Stomach (tissue), 4 donors: ENCODE results near the gene DPCD.

Source experiments
- POLR2A ChIP-seq, 4 donors: fragments of 450-650 bp; IDR thresholded peaks; one replicate each; pipeline ENCODE4 v1.6.1; 2016; ENCODE audit warnings: antibody characterized with exemption in 4 of 4, control low read depth in 2 of 4, mild to moderate bottlenecking in 1 of 4, moderate library complexity in 1 of 4
- TF ChIP-seq, protein P1 (sequence below), 7 experiments: fragments of 450-650 bp in 4 of 7; fragments of 200-600 bp in 3 of 7; sonication (generic) in 3 of 7; IDR thresholded peaks; one replicate each; pipeline ENCODE4 v1.5.1; 2016 to 2019; ENCODE audit warnings: antibody characterized with exemption in 7 of 7, control low read depth in 2 of 7, mild to moderate bottlenecking in 1 of 7

DNA sequence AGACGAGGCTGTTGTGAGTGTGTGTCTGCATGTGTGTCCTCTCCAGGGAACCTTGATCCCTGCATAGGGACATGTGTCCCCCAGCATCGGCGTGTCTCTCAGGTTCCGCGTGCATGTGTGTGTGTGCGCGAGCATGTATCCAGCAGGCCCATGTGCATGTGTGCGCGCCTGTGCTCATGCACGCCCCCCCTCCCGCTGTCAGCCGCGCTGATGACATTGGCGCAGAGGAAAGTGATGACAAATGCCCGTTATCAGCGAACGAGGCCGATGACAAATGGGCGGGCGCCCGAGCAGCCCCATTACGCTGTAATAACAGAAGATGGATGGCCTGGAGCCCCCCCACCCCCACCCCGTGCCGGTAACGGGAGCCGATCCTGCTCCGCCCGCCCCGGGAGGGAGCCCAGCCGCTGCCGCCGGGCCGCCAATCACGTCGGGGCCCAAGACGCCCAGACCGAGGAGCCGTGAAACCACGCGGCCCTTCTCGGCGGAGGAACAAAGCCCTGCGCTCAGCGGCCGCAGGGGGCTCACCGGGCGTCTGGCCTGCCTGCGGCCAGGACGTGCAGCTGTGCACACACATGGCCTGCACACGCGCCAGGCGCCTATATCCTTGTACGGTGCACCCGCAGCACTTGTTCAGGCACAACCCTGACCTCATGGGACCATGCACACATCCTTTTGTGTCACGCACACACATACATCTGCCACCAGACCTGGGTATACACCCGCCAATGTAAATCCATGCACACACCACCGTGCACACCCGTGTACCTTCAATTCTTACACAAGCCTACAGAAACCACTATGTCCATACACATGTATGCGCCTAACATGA lies 21.6 kb upstream of the DPCD start:
- TF ChIP-seq, protein P1, sequence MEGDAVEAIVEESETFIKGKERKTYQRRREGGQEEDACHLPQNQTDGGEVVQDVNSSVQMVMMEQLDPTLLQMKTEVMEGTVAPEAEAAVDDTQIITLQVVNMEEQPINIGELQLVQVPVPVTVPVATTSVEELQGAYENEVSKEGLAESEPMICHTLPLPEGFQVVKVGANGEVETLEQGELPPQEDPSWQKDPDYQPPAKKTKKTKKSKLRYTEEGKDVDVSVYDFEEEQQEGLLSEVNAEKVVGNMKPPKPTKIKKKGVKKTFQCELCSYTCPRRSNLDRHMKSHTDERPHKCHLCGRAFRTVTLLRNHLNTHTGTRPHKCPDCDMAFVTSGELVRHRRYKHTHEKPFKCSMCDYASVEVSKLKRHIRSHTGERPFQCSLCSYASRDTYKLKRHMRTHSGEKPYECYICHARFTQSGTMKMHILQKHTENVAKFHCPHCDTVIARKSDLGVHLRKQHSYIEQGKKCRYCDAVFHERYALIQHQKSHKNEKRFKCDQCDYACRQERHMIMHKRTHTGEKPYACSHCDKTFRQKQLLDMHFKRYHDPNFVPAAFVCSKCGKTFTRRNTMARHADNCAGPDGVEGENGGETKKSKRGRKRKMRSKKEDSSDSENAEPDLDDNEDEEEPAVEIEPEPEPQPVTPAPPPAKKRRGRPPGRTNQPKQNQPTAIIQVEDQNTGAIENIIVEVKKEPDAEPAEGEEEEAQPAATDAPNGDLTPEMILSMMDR (IDR thresholded peaks at IDR 0.05) = no peak
- TF ChIP-seq POLR2A (IDR thresholded peaks at IDR 0.05) = no peak
